ENCODE measurements around the gene TBKBP1.

GRCh38 chr17:47760409-47761140, 66.6 kb downstream of the TBKBP1 start:
- no peak for TF ChIP-seq POLR2A (IDR thresholded peaks at IDR 0.05)
- no peak for TF ChIP-seq CTCF (IDR thresholded peaks at IDR 0.05)

Data from body of pancreas (tissue), 4 donors.